ENCODE results near the gene SEC61A1.
A peak's percentile ranks its signal among the peaks of the same experiment; 100 is the strongest.

The SEC61A1 gene

GRCh38 chr3:128083980-128084674, 31.9 kb downstream of the SEC61A1 start:
- H3F3A ChIP-seq (ENCODE audit: low read depth), result no peaks in the 10 kb centered on the region
- no peak overlapping the region for H3K4me3 ChIP-seq (ENCODE audit: low read length, poor library complexity, severe bottlenecking)
- no peaks in the 10 kb centered on the region for H3K27me3 ChIP-seq (ENCODE audit: insufficient read depth, low read length, poor library complexity, severe bottlenecking)
- no peak overlapping the region for H3K4me2 ChIP-seq (ENCODE audit: low read depth, low read length, poor library complexity, severe bottlenecking)
- H3K9me3 ChIP-seq (ENCODE audit: insufficient read depth, low read depth, low read length), result no peaks in the 10 kb centered on the region
- no peaks in the 10 kb centered on the region for H3K9me2 ChIP-seq (replicated peaks; ENCODE audit: low read depth, low read length)
- no peak for TF ChIP-seq EZH2phosphoT487 (IDR thresholded peaks at IDR 0.05; ENCODE audit: borderline replicate concordance)
- TF ChIP-seq CTCF (conservative IDR thresholded peaks at IDR 0.05; ENCODE audit: low read length), result no peak
- H2AFZ ChIP-seq (ENCODE audit: low read length), result no peak overlapping the region
- no peaks in the 10 kb centered on the region for H3K79me2 ChIP-seq (ENCODE audit: insufficient read depth, low read length)
- peaks cover 68% of the 10 kb centered on the region; the same call in 1 of the 2 replicates for H3K36me3 ChIP-seq (ENCODE audit: insufficient read depth, low read length)
- no peaks in the 10 kb centered on the region for H3K4me1 ChIP-seq (ENCODE audit: insufficient read depth, low read length, poor library complexity, severe bottlenecking)
- no peak overlapping the region for H3K9ac ChIP-seq (ENCODE audit: low read depth, low read length, poor library complexity, severe bottlenecking)
- no peaks in the 10 kb centered on the region for H4K20me1 ChIP-seq (ENCODE audit: insufficient read depth, low read length, poor library complexity, severe bottlenecking)

- Histone ChIP-seq H3K79me2 (ENCODE audit: insufficient read depth, low read length) (no peaks in the 10 kb centered on the region), H3K9me2 (replicated peaks; ENCODE audit: low read depth, low read length) (no peaks in the 10 kb centered on the region), H3K27me3 (ENCODE audit: insufficient read depth, low read length, poor library complexity, severe bottlenecking) (no peaks in the 10 kb centered on the region), H3F3A (ENCODE audit: low read depth) (no peaks in the 10 kb centered on the region), H4K20me1 (ENCODE audit: insufficient read depth, low read length, poor library complexity, severe bottlenecking) (no peaks in the 10 kb centered on the region), H3K36me3 (ENCODE audit: insufficient read depth, low read length) (peaks cover 62% of the 10 kb centered on the region; the same call in 1 of the 2 replicates), H2AFZ (ENCODE audit: low read length) (no peak overlapping the region), H3K9me3 (ENCODE audit: insufficient read depth, low read depth, low read length) (no peaks in the 10 kb centered on the region), H3K9ac (ENCODE audit: low read depth, low read length, poor library complexity, severe bottlenecking) (no peak overlapping the region), H3K4me1 (ENCODE audit: insufficient read depth, low read length, poor library complexity, severe bottlenecking) (no peaks in the 10 kb centered on the region), H3K4me3 (ENCODE audit: low read length, poor library complexity, severe bottlenecking) (no peak overlapping the region), H3K4me2 (ENCODE audit: low read depth, low read length, poor library complexity, severe bottlenecking) (no peak overlapping the region)
- TF ChIP-seq EZH2phosphoT487 (IDR thresholded peaks at IDR 0.05; ENCODE audit: borderline replicate concordance) (no peak), CTCF (conservative IDR thresholded peaks at IDR 0.05; ENCODE audit: low read length) (no peak)
Observed at GRCh38 chr3:128084675-128085021, 32.4 kb downstream of the SEC61A1 start.

GRCh38 chr3:128089135-128089534, 36.9 kb downstream of the SEC61A1 start:
- Histone ChIP-seq H2AFZ (ENCODE audit: low read length) (no peak overlapping the region), H3K4me2 (ENCODE audit: low read depth, low read length, poor library complexity, severe bottlenecking) (no peak overlapping the region), H4K20me1 (ENCODE audit: insufficient read depth, low read length, poor library complexity, severe bottlenecking) (no peaks in the 10 kb centered on the region), H3K79me2 (ENCODE audit: insufficient read depth, low read length) (no peaks in the 10 kb centered on the region), H3K4me1 (ENCODE audit: insufficient read depth, low read length, poor library complexity, severe bottlenecking) (no peaks in the 10 kb centered on the region), H3K36me3 (ENCODE audit: insufficient read depth, low read length) (peaks cover 34% of the 10 kb centered on the region; the same call in 1 of the 2 replicates), H3F3A (ENCODE audit: low read depth) (no peaks in the 10 kb centered on the region), H3K9me3 (ENCODE audit: insufficient read depth, low read depth, low read length) (no peaks in the 10 kb centered on the region), H3K27me3 (ENCODE audit: insufficient read depth, low read length, poor library complexity, severe bottlenecking) (no peaks in the 10 kb centered on the region), H3K9me2 (replicated peaks; ENCODE audit: low read depth, low read length) (no peaks in the 10 kb centered on the region), H3K4me3 (ENCODE audit: low read length, poor library complexity, severe bottlenecking) (no peak overlapping the region), H3K9ac (ENCODE audit: low read depth, low read length, poor library complexity, severe bottlenecking) (no peak overlapping the region)
- TF ChIP-seq EZH2phosphoT487 (IDR thresholded peaks at IDR 0.05; ENCODE audit: borderline replicate concordance) (no peak), CTCF (conservative IDR thresholded peaks at IDR 0.05; ENCODE audit: low read length) (peak; percentile 19; the same call in 1 of the 2 replicates)

Data from Loucy (cell line).